Measurements from ENCODE around the gene SFSWAP.
A peak's percentile ranks its signal among the peaks of the same experiment; 100 is the strongest.
"Not testable (repeated sequence)": the region's sequence is repeated elsewhere in the genome, so short reads cannot be mapped to it uniquely, and the experiment has no call there.

SFSWAP gene

DNA sequence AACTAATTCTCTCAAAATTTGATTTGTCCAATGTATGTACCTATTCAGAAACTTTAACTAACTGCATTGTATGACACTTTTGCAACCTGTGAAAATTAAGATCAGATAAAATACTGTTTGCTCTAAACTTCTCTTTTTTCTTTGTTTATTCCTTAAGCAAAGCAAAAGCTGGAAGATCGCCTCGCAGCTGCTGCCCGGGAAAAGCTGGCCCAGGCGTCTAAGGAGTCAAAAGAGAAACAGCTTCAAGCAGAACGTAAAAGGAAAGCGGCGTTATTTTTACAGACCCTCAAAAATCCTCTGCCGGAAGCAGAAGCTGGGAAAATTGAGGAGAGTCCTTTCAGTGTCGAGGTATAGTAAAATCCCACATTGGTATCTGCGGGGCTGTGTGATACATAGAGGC lies 55.1 kb downstream of the SFSWAP start:
- DNase-seq = no peak

DNA sequence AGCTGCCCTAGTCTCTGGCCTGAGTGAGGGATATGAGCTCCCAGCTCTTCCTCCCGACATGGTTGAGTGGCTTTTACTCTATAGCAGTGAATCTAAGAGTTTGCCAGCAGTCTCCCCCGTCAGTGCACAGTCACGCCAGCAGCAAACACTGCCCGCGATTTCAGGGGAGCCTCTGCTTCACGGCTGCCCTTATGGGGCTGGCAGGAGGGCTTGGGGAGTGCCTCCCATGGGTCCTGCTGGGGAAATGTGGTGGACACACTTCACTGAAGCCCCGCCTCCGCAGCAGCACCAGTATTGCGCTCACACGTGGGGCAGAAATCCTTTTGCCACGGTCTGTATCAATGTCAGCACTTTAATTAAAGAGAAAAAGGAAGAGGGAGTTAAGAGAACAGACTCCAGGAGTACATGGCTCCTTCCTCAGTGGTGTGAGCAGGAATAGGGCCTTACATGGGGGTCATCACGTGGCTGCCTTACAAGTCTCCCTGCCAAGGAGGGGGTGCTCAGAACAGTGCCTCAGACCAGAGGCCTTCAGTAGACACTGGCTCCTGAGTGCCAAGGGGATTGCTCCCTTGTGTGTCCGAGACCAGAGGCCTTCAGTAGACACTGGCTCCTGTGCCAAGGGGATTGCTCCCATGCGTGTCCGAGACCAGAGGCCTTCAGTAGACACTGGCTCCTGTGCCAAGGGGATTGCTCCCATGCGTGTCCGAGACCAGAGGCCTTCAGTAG lies 55.7 kb downstream of the SFSWAP start:
- DNase-seq = no peak

GRCh38 chr12:131770120-131770519 lies 59.2 kb downstream of the SFSWAP start:
- no peak for DNase-seq

DNA sequence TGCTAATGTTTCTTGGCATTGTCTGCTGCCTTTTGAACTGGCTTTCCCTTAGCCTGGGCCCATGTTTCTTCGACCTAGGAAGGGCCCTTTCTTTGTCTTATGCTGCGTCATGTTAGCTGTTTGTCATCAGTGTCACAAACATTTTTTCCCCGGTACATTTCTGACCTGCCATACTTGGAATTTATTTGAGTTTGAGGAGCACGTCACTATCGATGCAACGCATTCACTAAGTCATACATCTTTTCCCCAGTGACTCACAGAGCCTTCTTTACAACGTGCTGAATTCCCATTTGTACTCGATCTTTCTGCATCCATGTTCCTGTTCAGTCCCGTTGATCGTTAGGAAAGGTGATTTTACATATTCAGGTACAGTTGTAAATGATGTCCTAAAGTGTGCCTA lies 61.1 kb downstream of the SFSWAP start:
- DNase-seq = no peak

GRCh38 chr12:131773582-131774221 lies 62.8 kb downstream of the SFSWAP start:
- DNase-seq = peak; percentile 27

GRCh38 chr12:131774576-131775391 lies 63.9 kb downstream of the SFSWAP start:
- no peak for DNase-seq

- no peak for DNase-seq
These were observed 64.7 kb downstream of the SFSWAP start for GRCh38 chr12:131775392-131776236.

- DNase-seq = no peak
These were observed 65.5 kb downstream of the SFSWAP start for GRCh38 chr12:131776237-131776889.

DNA sequence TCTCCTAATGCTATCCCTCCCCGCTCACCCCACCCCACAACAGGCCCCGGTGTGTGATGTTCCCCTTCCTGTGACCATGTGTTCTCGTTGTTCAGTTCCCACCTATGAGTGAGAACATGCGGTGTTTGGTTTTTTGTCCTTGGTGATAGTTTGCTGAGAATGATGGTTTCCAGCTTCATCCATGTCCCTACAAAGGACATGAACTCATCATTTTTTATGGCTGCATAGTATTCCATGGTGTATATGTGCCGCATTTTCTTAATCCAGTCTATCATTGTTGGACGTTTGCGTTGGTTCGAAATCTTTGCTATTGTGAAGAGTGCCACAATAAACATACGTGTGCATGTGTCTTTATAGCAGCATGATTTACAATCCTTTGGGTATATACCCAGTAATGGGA lies 66.4 kb downstream of the SFSWAP start:
- not testable (repeated sequence) for DNase-seq

DNA sequence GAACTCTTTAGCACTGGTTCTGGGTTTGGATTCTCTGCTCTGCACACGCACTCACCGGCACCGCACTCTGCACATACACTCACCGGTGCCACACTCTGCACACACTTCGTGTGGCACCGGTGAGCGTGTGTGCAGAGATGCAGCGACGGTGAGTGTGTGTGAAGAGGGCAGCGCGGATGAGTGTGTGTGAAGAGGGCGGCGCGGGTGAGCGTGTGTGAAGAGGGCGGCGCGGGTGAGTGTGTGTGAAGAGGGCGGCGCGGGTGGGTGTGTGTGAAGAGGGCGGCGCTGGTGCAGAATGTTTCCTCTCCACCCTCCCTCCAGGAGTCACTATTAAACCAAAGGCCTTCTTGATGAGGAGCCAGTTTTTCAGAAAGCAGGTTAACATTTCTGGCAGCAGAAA lies 68.1 kb downstream of the SFSWAP start:
- DNase-seq = no peak

DNA sequence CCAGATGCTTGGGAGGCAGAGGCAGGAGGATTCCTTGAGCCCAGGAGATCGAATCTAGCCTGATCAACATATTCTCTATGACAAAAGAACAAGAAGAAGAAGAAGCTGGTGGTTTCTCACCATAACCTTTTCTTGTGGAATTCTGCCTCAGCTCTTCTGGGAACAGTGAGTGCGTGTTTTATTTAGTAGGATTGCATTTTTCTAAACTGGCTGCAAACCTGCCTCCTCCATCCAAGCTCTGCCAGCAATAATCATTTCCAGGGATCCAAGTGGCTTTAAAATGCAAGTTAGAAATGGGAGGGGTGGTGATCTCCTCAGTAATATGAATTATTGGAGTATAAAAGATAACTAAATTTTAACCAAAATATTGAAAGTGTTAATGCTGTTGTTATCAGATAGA lies 71.2 kb downstream of the SFSWAP start:
- no peak for DNase-seq

DNA sequence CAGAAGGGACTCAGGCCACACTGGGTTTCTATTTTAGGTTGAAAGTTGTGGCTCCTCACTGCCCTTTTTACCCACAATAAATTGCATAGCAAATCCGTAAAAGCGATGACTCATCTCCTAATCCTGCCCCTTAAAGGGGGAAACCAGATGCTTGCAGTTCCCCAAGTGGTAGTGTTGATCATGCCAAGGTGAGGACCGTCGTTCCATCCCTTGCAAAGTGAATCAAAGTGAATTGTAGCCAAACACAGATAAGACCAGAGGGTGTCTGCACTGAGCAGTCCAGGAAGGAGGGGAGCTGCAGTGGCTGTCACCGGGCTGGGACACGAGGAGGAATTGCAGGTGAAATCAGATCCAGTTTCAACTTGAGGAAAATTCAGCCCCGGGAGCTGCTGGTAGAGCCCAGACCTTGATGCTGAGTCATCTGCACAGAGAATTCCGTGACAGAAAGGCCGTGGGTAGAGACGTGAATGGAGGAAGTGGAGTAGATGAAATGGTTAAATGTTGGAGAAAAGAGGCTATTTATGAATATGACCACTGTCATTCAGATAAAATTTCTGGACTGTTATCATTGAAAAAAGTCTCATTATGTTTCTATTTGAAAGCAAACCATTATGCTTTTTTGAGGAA lies 73.1 kb downstream of the SFSWAP start:
- peak; percentile 23 for DNase-seq

- DNase-seq = no peak
These were observed 74.2 kb downstream of the SFSWAP start for GRCh38 chr12:131784909-131785762.

- no peak for DNase-seq
These were observed 75.0 kb downstream of the SFSWAP start for GRCh38 chr12:131785763-131786330.

DNA sequence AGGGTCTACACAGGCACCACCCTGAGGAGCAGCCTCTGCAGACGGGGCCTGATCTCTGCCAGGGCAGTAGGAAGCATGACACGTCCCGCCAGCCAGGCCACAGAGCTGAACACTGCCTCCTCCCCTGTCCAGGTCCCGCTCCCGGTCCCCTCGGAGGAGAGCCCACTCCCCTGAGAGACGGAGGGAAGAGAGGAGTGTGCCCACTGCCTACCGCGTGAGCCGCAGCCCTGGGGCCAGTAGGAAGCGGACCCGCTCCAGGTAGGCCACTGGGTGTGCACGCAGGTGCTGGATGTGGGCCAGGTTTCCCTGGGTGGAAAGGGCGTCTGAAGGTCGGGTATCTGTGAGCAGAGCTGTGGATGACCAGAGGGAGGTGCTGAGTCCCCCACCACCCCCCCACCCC lies 75.4 kb downstream of the SFSWAP start:
- no peak for DNase-seq

DNA sequence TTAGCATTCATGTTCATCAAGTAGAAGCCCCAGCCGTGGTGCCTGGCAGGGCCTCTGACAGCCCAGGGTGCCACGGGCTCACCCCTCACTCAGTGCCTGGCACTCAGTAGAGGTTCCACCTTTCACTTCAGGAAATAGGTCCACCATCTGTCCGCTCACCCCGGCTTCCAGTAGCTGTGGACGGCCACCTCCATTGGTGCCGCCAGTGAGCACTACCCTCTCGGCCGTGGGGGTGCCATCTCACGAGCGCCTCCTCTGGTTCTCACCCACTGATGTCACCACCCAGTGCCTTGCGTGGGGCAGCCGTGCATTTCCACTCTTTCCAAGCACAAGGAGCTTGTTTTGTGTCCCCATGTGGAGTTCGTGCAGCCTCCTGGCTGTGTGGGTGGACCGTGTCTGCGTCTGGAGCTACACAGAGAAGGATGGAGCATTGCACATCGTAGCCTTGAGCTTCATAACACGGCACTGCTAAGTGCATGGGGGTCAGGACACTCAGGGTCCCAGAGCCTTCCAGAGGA lies 76.3 kb downstream of the SFSWAP start:
- DNase-seq = no peak

- no peak for DNase-seq
These were observed 77.2 kb downstream of the SFSWAP start for GRCh38 chr12:131788070-131788469.

- DNase-seq = no peak
These were observed 78.7 kb downstream of the SFSWAP start for GRCh38 chr12:131789638-131790037.

DNA sequence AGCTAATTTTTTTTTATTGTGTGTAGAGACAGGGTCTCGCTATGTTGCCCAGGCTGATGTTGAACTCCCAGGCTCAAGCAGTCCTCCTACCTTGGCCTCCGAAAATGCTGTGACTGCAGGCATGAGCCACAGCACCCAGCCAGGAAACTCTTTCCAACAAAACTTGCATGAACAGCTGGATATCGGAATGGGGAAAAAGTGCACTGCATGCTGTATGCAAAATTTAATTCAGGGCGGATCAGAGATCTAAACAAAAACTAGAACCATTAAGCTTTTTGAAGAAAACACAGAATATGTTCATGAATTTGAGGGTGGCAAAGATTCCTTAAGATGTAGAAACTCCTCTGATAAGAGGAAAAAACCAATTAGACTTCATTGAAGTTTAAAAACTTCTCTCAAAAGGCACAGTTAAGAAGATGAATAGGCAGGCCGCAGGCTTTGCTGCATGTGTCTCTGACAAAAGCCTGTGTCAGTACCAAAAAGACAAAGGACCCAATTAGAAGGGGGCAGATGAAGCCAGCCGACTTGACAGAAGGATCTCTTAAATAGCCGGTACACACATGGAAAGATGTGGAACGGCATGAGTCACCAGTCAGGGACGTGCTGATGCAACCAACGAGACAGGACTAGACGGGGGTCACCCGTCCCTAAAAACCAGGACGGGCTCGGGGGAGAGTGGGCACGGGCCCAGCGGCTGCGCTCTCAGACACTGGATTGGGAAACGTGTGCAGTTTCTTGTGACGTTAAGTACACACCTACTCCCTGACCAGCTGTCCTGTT lies 82.5 kb downstream of the SFSWAP start:
- DNase-seq = no peak

Measured in activated CD4-positive, alpha-beta T cell treated with anti-CD3 and anti-CD28 coated beads, Interleukin-10, Interleukin-2, amounts not matched to agents 100 ng/mL and 50 ng/mL, durations not matched to agents 16 hours and 8 hours (primary cell).